ENCODE measurements around the gene FAM118A.

DNA sequence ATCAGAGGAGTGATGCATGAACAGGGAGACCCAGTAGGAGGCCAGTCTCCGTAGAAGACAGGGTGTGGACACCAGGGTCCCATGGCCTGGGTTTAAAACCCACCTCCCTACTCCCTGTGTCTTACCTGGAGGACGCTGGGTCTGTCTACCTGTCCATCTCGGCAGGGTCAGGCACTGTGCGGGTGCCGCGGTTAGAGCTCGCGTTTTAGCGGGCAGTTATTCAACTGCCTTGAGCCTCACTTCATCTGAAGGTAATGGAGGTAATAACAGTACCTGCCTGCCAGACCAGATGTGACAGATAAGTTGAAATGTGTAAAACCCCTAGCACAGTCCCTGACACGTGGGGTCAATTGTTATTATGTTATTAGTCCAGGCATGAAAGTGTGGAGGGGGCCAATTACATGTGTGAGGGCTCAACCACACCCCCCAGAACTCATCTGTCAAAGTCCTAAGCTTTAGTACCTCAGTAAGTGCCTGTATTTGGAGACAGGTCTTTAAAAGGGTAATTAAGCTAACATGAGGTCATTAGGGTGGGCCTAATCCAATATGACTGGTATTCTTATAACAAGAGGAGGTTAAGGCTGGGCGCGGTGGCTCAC, 33.1 kb upstream of the FAM118A start:
- TF ChIP-seq CTCF (IDR thresholded peaks at IDR 0.05; ENCODE audit: low read depth, low read length) (no peak), EZH2phosphoT487 (IDR thresholded peaks at IDR 0.05; ENCODE audit: low read depth) (no peak)
